Stomach smooth muscle (tissue), 2 donors: ENCODE results near the gene LTBP1.

Experiments
- H3K27ac ChIP-seq: one replicate; pipeline ENCODE4 v1.7.0; 2013; ENCODE audit warnings: mild to moderate bottlenecking, low read length, inconsistent platforms
- H3K27me3 ChIP-seq, 2 donors: one replicate each; pipeline ENCODE4 v1.7.0; 2013; ENCODE audit warnings: low read length in 2 of 2; ENCODE audit not compliant: insufficient read depth in 2 of 2, control insufficient read depth in 1 of 2
- H3K36me3 ChIP-seq, 2 donors: one replicate each; pipeline ENCODE4 v1.7.0; 2013; ENCODE audit warnings: low read length in 2 of 2; ENCODE audit not compliant: control insufficient read depth in 2 of 2, insufficient read depth in 2 of 2
- H3K4me1 ChIP-seq: one replicate; pipeline ENCODE4 v1.7.0; 2013; ENCODE audit warnings: low read length; ENCODE audit not compliant: control insufficient read depth, insufficient read depth
- H3K4me3 ChIP-seq, 2 donors: one replicate each; pipeline ENCODE4 v1.7.0; 2013; ENCODE audit warnings: low read length in 2 of 2
- H3K9ac ChIP-seq, 2 donors: one replicate each; pipeline ENCODE4 v1.7.0; 2013; ENCODE audit warnings: low read length in 2 of 2, mild to moderate bottlenecking in 1 of 2
- H3K9me3 ChIP-seq, 2 donors: one replicate each; pipeline ENCODE4 v1.7.0; 2013; ENCODE audit warnings: low read length in 2 of 2; ENCODE audit not compliant: control insufficient read depth in 2 of 2
- donor health status: healthy.
- donor health status: Pancreatic carcinoma.

Gene LTBP1

DNA sequence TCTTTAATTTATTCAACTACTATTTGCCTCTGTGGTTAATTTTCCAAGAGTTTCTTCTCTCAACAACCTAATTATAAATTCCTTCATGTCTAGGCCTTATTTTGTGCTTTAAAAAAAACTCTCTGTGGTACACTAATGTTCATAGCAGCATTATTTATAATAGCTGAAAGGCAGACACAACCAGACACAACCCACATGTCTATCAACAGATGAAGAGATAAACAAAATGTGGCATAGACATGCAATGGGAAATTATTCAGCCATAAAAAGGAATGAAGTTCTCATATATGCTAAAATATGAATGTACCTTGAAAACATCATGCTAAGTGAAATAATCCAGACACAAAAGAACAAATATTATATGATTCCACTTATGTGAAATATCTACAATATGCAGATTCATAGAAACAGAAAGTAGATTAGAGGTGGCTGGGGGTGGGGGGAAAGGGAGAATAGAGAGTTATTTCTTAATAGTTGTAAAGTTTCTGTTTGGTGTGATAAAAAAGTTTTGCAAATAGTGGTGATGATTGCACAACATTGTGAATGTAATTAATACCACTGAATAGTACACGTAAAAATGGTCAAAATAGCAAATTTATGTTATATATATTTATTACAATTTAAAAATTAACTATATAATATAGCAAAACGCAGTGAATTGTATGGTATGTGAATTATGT lies 501.6 kb downstream of the LTBP1 start:
- Histone ChIP-seq H3K27me3 (no peaks in the 10 kb centered on the region), H3K27ac (no peak overlapping the region), H3K9me3 (peaks cover 2 to 6% of the 10 kb centered on the region in 2 donors), H3K4me3 (no peak overlapping the region), H3K4me1 (peaks cover 5% of the 10 kb centered on the region), H3K36me3 (no peaks in the 10 kb centered on the region), H3K9ac (no peak overlapping the region)
